GM21529 (cell line): ENCODE data around the gene SCAMP4.
A peak's percentile ranks its signal among the peaks of the same experiment; 100 is the strongest.

Experiments
- ATAC-seq: cut with Tn5 transposase; IDR thresholded peaks from one replicate; pipeline ENCODE4 v1.9.1; 2021; ENCODE audit not compliant: unreplicated experiment

Gene SCAMP4

GRCh38 chr19:1911098-1911497 is 5.9 kb downstream of the SCAMP4 start:
- ATAC-seq: no peak

- ATAC-seq: no peak
These were observed 6.8 kb downstream of the SCAMP4 start for GRCh38 chr19:1911995-1912394.

- no peak for ATAC-seq
These were observed 7.7 kb downstream of the SCAMP4 start for GRCh38 chr19:1912760-1913505.

- ATAC-seq: no peak
These were observed 8.8 kb downstream of the SCAMP4 start for GRCh38 chr19:1913781-1914577.

GRCh38 chr19:1914826-1915341 is 9.7 kb downstream of the SCAMP4 start:
- no peak for ATAC-seq

GRCh38 chr19:1917146-1917545 is 11.9 kb downstream of the SCAMP4 start:
- no peak for ATAC-seq

- ATAC-seq: no peak
These were observed 12.7 kb downstream of the SCAMP4 start for GRCh38 chr19:1917926-1918325.

GRCh38 chr19:1918975-1919374 is 13.8 kb downstream of the SCAMP4 start:
- no peak for ATAC-seq

GRCh38 chr19:1920644-1921043 is 15.4 kb downstream of the SCAMP4 start:
- no peak for ATAC-seq

- ATAC-seq: no peak
These were observed 16.1 kb downstream of the SCAMP4 start for GRCh38 chr19:1921326-1921725.

GRCh38 chr19:1921825-1922224 is 16.6 kb downstream of the SCAMP4 start:
- ATAC-seq: no peak

- no peak for ATAC-seq
These were observed 17.6 kb downstream of the SCAMP4 start for GRCh38 chr19:1922803-1923202.

- ATAC-seq: peak; percentile 70
These were observed 18.1 kb downstream of the SCAMP4 start for GRCh38 chr19:1923319-1923718.

GRCh38 chr19:1924320-1924961 is 19.2 kb downstream of the SCAMP4 start:
- no peak for ATAC-seq

- ATAC-seq: no peak
These were observed 20.3 kb downstream of the SCAMP4 start for GRCh38 chr19:1925544-1925943.

GRCh38 chr19:1929021-1929742 is 24.0 kb downstream of the SCAMP4 start:
- ATAC-seq: no peak

GRCh38 chr19:1931445-1931844 is 26.2 kb downstream of the SCAMP4 start:
- no peak for ATAC-seq

GRCh38 chr19:1932395-1932794 is 27.2 kb downstream of the SCAMP4 start:
- ATAC-seq: no peak

- no peak for ATAC-seq
These were observed 28.0 kb downstream of the SCAMP4 start for GRCh38 chr19:1933244-1933643.

- ATAC-seq: no peak
These were observed 28.7 kb downstream of the SCAMP4 start for GRCh38 chr19:1933942-1934341.
